ENCODE data around the gene PRR23C.
"Not testable (repeated sequence)": the region's sequence is repeated elsewhere in the genome, so short reads cannot be mapped to it uniquely, and the experiment has no call there.

PRR23C gene

DNA sequence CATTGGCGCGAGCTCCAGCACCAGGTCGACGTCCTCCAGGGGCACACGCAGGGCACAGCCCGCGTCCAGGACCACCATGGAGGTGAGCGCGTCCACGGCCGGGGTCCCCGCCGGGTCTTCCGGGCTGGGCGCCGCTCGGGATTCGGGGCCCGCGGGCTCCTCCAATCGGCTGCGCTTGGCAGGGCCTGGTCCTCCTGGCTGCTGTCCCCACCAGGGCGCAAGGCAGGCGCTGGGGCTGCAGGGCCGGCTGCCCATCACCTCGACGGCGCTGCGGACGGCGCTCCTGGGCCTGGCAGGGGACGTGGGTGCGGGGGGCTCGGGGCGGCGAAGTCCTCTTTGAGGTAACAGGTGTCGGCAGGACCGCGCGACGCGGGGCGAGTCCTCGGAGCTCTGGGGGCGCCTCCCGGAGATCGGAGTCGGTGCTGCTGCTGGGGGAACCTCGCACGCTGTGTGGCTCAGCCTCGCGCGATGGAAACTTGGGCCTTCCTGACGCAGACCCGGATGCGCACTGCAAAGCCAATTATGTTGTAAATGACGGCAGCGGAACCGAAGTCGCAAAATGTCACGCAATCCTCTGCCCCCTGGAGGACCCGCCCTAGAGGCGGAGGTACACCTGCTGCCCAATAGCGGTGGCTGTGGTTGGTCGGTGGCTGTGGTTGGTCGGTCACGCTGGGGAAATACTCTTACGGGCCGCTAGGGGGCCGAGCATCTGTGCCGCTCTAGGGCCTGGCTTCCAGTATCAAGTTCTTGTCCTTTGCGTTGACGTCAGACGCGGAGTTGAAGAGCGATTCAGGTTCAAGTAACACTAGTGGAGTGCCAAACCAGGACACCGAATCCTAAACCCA, at the start of gene PRR23C:
Gene PRR23C (minus strand): TSS at position 527 of the 845 bp plus-strand sequence. CDS start 272 bp downstream, at position 255.
- H3K27ac Mint-ChIP-seq = no peak within 1 kb of the TSS
- H3K27me3 Mint-ChIP-seq (ENCODE audit: low read depth) = no peaks in the 10 kb centered on the region
- peaks cover 14% of the 10 kb centered on the region for H3K9me3 Mint-ChIP-seq

DNA sequence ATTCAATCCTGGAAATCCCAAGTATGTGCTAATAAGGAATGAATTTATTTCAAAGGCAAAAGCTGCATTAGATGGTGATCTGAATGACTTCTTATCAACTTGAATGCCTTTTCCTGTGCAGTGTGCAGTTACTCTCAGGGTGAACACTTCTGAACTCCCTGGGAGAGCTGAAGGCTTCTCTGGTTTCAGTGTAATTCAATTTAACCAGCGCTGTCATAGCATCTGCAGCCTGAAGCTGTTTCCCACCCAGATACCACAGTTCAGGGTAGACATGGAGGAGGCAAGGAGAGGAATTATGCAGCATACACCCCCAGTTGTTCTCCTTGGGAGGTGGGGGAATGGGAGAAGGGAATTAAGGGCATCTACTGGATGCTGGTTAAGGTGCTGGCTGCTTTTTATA, 49.1 kb upstream of the PRR23C start:
- peaks cover 6% of the 10 kb centered on the region for H3K9me3 Mint-ChIP-seq
- DNase-seq (ENCODE audit: low spot score) = no peak
- H3K27ac Mint-ChIP-seq = no peak overlapping the region
- H3K4me1 Mint-ChIP-seq (ENCODE audit: low read depth) = no peaks in the 10 kb centered on the region
- peaks cover 8% of the 10 kb centered on the region for H3K27me3 Mint-ChIP-seq (ENCODE audit: low read depth)
- H3K4me3 Mint-ChIP-seq = no peak overlapping the region
- H3K36me3 Mint-ChIP-seq (ENCODE audit: low read depth) = no peaks in the 10 kb centered on the region

More for the DNA sequence above, at the start of gene PRR23C:
- DNase-seq (ENCODE audit: low spot score) = no peak
- Mint-ChIP-seq H3K4me3 (no peak within 1 kb of the TSS), H3K36me3 (ENCODE audit: low read depth) (no peaks in the 10 kb centered on the region), H3K4me1 (ENCODE audit: low read depth) (no peaks in the 10 kb centered on the region)

DNA sequence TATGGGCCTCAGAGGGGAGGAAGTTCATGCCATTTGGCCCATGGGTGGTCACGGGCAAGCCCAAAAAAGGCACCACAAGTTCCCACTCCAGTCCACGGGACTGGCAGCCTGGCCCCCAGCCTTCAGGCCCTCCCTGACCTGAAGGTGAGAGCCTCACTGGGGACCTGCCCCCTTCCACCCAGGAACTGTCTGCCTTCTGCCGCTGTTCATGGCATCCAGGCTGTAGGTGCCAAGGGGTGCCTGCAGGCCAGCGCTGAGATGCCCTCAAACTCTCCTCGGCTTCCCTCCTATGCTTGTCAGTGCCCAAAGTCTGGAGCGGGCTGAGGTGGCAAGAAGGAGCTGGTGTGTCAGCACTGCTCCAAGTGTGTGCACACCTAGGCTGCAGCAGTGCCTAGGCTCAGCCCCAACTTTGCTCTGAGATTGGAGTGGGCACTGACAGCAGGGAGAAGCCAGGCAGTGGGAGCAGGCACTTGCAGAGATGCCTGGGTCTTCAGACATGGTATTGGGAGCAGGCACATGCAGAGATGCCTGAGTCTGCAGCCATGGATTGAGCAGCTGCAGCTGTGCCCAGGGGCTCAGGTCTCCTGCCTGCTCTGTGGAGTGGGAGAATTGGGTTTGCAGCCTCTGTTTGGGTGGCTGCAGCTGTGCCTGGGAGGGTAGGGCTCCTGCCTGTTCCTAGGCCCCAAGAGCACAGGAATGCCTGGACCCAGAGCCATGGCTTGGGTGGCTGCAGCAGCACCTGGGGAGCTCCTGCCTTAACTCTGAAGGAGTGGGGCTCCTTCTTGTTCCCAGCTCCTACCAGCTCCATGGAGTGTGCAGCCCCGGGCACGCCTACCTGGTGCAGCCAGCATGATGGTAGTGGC, 44.0 kb upstream of the PRR23C start:
- DNase-seq (ENCODE audit: low spot score) = no peak
- no peaks in the 10 kb centered on the region for H3K36me3 Mint-ChIP-seq (ENCODE audit: low read depth)
- H3K27ac Mint-ChIP-seq = no peak overlapping the region
- peaks cover 11% of the 10 kb centered on the region for H3K27me3 Mint-ChIP-seq (ENCODE audit: low read depth)
- H3K4me3 Mint-ChIP-seq = no peak overlapping the region
- H3K9me3 Mint-ChIP-seq = peaks cover 6% of the 10 kb centered on the region
- H3K4me1 Mint-ChIP-seq (ENCODE audit: low read depth) = no peaks in the 10 kb centered on the region

- no peak overlapping the region for H3K27ac Mint-ChIP-seq
- DNase-seq (ENCODE audit: low spot score) = no peak
- no peaks in the 10 kb centered on the region for H3K36me3 Mint-ChIP-seq (ENCODE audit: low read depth)
- H3K9me3 Mint-ChIP-seq = peaks cover 3% of the 10 kb centered on the region
- H3K4me3 Mint-ChIP-seq = no peak overlapping the region
- no peaks in the 10 kb centered on the region for H3K4me1 Mint-ChIP-seq (ENCODE audit: low read depth)
- H3K27me3 Mint-ChIP-seq (ENCODE audit: low read depth) = peaks cover 10% of the 10 kb centered on the region
These were observed 42.9 kb upstream of the PRR23C start for GRCh38 chr3:139087621-139088020.

DNA sequence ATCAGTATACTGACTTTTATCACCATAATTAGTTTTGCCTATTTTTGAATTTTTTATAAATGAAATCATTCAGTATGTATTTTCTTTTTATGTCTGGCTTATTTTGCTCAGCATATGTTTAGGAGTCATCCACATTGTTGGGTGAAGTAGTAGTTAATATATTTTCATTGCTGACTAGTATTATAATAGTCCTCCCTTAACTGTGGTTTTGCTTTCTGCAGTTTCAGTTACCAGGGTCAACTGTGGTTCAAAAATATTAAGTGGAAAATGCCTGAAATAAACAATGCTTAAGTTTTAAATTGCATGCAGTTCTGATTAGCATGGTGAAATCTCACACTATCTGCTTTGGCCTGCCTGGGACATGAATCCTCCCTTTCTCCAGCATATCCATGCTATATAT, 39.5 kb upstream of the PRR23C start:
- Mint-ChIP-seq H3K36me3 (ENCODE audit: low read depth) (no peaks in the 10 kb centered on the region), H3K9me3 (no peaks in the 10 kb centered on the region), H3K4me1 (ENCODE audit: low read depth) (no peaks in the 10 kb centered on the region), H3K4me3 (no peak overlapping the region), H3K27ac (no peak overlapping the region), H3K27me3 (ENCODE audit: low read depth) (peaks cover 11% of the 10 kb centered on the region)
- DNase-seq (ENCODE audit: low spot score) = no peak

GRCh38 chr3:139074565-139075115, 29.9 kb upstream of the PRR23C start:
- H3K4me3 Mint-ChIP-seq = no peak overlapping the region
- no peak for DNase-seq (ENCODE audit: low spot score)
- H3K4me1 Mint-ChIP-seq (ENCODE audit: low read depth) = no peaks in the 10 kb centered on the region
- peaks cover 3% of the 10 kb centered on the region for H3K27me3 Mint-ChIP-seq (ENCODE audit: low read depth)
- H3K36me3 Mint-ChIP-seq (ENCODE audit: low read depth) = no peaks in the 10 kb centered on the region
- H3K27ac Mint-ChIP-seq = no peak overlapping the region
- H3K9me3 Mint-ChIP-seq = peaks cover 22% of the 10 kb centered on the region

DNA sequence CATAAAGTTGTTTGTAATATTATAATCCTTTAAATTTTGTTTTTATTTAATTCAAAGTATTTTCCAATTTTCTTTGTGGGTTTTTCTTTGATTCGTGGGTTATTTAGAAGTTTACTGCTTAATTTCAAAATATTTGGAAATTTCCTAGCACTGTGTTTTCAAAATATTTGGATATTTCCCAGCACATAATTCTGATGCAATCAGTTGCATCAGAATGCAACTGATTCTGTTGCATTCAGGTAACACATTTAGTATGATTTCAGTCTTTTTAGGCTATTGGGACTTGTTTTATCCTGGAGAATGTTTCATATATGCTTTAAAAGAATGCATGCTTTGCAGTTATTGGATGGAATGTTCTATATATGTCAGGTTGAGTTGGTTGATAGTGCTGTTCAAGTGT, 18.2 kb upstream of the PRR23C start:
- Mint-ChIP-seq H3K27me3 (ENCODE audit: low read depth) (no peaks in the 10 kb centered on the region), H3K27ac (no peak overlapping the region), H3K4me1 (ENCODE audit: low read depth) (no peaks in the 10 kb centered on the region), H3K9me3 (no peaks in the 10 kb centered on the region), H3K4me3 (no peak overlapping the region), H3K36me3 (ENCODE audit: low read depth) (no peaks in the 10 kb centered on the region)
- no peak for DNase-seq (ENCODE audit: low spot score)

- H3K9me3 Mint-ChIP-seq = peaks cover 22% of the 10 kb centered on the region
- DNase-seq (ENCODE audit: low spot score) = no peak
- no peak overlapping the region for H3K4me3 Mint-ChIP-seq
These were observed 8.3 kb upstream of the PRR23C start for GRCh38 chr3:139052802-139053600.

DNA sequence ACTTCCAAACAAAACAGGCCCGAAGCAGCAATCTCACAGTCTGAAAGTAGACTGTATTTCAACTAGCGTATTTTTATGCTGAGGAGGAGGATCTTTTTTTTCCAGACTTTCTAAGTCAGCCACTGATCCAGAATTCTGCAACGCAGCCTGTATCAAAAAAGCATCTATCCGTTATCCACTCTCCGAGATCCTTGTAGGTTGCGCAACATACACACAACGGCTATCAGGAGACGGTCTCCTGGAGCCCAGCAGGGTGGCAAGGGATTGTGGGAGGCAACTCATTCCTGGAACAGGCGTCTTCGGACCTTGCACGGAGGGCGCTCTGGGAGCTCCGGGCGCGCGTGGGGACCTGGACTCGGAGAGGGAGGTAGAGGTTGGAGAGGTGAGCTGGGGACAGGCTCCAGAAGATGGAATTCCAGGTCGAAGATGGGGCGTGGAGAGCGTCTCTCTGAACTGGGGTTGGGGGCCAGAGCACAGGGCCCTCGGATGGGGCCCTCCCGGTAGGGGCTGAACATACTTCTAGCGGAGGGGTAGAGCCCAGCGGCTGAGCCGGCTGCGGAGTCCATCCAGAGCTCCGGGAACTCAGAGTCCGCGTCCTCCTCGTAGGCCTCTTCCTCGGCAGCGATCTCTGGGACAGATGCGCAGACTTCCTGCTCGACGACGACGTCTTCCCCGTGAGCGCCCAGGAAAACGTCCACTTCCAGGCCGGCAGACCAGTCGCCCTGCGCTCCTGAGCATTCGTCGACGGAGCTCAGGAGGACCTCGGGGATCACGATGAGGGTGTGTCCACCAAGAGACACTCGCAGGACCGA, 932 bp downstream of the PRR23C start:
- Mint-ChIP-seq H3K27ac (no peak overlapping the region), H3K27me3 (ENCODE audit: low read depth) (no peaks in the 10 kb centered on the region), H3K36me3 (ENCODE audit: low read depth) (no peaks in the 10 kb centered on the region), H3K4me3 (no peak overlapping the region), H3K4me1 (ENCODE audit: low read depth) (no peaks in the 10 kb centered on the region), H3K9me3 (peaks cover 14% of the 10 kb centered on the region)
- DNase-seq (ENCODE audit: low spot score) = no peak

More at GRCh38 chr3:139052802-139053600, 8.3 kb upstream of the PRR23C start:
- Mint-ChIP-seq H3K27ac (no peak overlapping the region), H3K4me1 (ENCODE audit: low read depth) (no peaks in the 10 kb centered on the region), H3K27me3 (ENCODE audit: low read depth) (peaks cover 2% of the 10 kb centered on the region), H3K36me3 (ENCODE audit: low read depth) (no peaks in the 10 kb centered on the region)

DNA sequence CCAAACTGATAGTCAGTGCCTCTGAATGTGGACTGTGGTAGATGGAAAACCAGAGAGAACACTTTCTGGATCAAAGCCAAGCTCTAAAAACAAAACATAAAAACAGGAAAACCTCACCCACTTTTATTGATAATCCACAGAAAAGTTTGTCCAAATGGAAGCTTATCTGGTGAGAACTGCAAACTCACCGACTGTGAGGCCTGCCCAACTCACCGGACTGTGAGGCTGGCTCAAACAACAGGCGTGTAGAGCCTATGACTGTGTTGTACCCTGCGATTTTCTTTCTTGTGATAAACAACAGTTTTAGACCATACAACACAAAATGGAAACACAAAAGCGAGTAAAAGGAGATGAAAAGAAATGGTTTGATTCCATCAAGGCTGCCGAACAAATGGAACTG, 7.2 kb downstream of the PRR23C start:
- H3K9me3 Mint-ChIP-seq = no peaks in the 10 kb centered on the region
- H3K27me3 Mint-ChIP-seq (ENCODE audit: low read depth) = no peaks in the 10 kb centered on the region
- H3K27ac Mint-ChIP-seq = no peak overlapping the region
- no peaks in the 10 kb centered on the region for H3K4me1 Mint-ChIP-seq (ENCODE audit: low read depth)
- no peak overlapping the region for H3K4me3 Mint-ChIP-seq
- H3K36me3 Mint-ChIP-seq (ENCODE audit: low read depth) = no peaks in the 10 kb centered on the region
- DNase-seq (ENCODE audit: low spot score) = no peak

DNA sequence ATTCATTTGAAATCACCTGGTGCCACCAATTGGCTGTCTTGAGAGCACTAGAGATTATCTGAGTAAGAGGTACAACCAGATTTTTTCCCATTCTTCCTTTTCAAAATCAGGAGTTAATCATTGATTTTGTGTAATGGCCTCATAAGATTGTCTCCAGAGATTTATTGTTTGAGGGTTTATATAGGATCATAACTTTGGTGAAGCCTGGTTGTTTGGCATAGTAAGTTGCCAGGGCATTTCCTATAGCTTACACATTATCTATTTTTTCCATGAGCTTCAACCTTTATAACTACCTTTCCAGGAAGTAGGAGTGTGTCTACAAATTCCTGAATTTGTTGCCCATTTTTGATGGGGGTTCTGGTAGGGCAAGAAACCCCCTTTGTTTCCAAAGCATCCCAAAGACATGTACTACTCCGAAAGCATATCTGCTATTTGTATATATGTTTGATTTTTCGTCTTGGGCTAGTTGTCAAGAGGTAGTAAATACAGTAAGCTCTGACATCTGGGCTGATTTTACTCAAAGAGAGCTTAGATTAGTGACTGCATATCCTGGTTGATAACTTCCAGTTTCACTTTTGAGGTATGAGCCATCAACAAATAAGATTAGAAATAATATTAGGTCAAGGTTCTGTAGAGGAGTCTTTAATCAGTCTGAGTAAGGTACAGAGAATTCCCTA, 12.2 kb downstream of the PRR23C start:
- H3K4me1 Mint-ChIP-seq (ENCODE audit: low read depth) = no peaks in the 10 kb centered on the region
- no peak overlapping the region for H3K27ac Mint-ChIP-seq
- peaks cover 15% of the 10 kb centered on the region for H3K9me3 Mint-ChIP-seq
- DNase-seq (ENCODE audit: low spot score) = no peak
- no peaks in the 10 kb centered on the region for H3K36me3 Mint-ChIP-seq (ENCODE audit: low read depth)
- H3K27me3 Mint-ChIP-seq (ENCODE audit: low read depth) = no peaks in the 10 kb centered on the region
- no peak overlapping the region for H3K4me3 Mint-ChIP-seq

DNA sequence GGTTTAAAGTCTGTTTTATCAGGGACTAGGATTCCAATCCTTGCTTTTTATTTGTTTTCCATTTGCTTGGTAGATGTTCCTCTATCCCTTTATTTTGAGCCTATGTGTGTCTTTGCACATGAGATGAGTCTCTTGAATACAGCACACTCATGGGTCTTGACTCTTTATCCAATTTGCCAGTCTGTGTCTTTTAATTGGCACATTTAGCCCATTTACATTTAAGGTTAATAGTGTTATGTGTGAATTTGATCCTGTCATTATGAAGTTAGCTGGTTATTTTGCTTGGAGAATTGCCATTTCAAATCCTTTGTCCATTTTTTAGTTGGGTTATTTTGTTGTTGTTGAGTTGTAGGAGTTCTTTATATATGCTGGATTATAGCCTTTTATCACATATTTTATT, 14.1 kb downstream of the PRR23C start:
- H3K36me3 Mint-ChIP-seq (ENCODE audit: low read depth); H3K4me3 Mint-ChIP-seq; H3K27me3 Mint-ChIP-seq (ENCODE audit: low read depth); DNase-seq (ENCODE audit: low spot score); H3K27ac Mint-ChIP-seq; H3K4me1 Mint-ChIP-seq (ENCODE audit: low read depth): not testable (repeated sequence)
- peaks cover 15% of the 10 kb centered on the region for H3K9me3 Mint-ChIP-seq
